ENCODE data around the gene SLC25A51. TPM values are rescaled to one million over a fixed set of nuclear protein-coding genes. Genes with fewer than 3 reads are reported as not detected.

SLC25A51 gene
- polyA plus RNA-seq, 2 of the 4 experiments (the other 2 are of a cell fraction): 17.2 to 24.3 TPM

- CTCF ChIA-PET: interaction anchor here (0.7 to 4.9 kb wide), 5 partner anchors 13 to 161 kb away, joined by 3 to 35 read pairs (median 4); no protein-coding TSS in a partner anchor
- H3K27ac ChIP-seq: peak overlapping the region in 1 of 2 experiments; percentile 75; a peak in 4 of 6 replicates
- DNase-seq (ENCODE audit: low read depth in 1 of 2, low spot score in 1 of 2) (no peak), ATAC-seq (no peak; a peak in 1 of 6 replicates), FAIRE-seq (no peak)
- POLR2A ChIA-PET: no interaction called here
- peak overlapping the region; percentile 44 for H3K4me2 ChIP-seq
- no peak overlapping the region for H3K4me3 ChIP-seq
- TF ChIP-seq EHMT2 (IDR thresholded peaks at IDR 0.05; ENCODE audit: low read depth) (no peak), MAZ (IDR thresholded peaks at IDR 0.05; ENCODE audit: borderline replicate concordance, low read depth, low read length) (no peak), BHLHE40 (IDR thresholded peaks at IDR 0.05; ENCODE audit: low read depth, low read length) (no peak), SMC3 (IDR thresholded peaks at IDR 0.05) (no peak), CHD2 (IDR thresholded peaks at IDR 0.05; ENCODE audit: low read length, partially characterized antibody) (no peak), KDM1A (IDR thresholded peaks at IDR 0.05; ENCODE audit: low read depth) (no peak), CTCF (IDR thresholded peaks at IDR 0.05) (no peak), JUNB (IDR thresholded peaks at IDR 0.05) (no peak), PBX3 (IDR thresholded peaks at IDR 0.05) (no peak), PHF8 (IDR thresholded peaks at IDR 0.05; ENCODE audit: borderline replicate concordance, low read depth) (no peak), ESRRA (IDR thresholded peaks at IDR 0.05; ENCODE audit: borderline replicate concordance, low read length) (no peak), POLR2A (IDR thresholded peaks at IDR 0.05; ENCODE audit: low read length) (no peak), GATA3 (IDR thresholded peaks at IDR 0.05; ENCODE audit: borderline replicate concordance) (no peak), RARB (CRISPR knock-in tag; IDR thresholded peaks at IDR 0.05) (no peak), RFX5 (IDR thresholded peaks at IDR 0.05) (no peak), ZNF302 (CRISPR knock-in tag; IDR thresholded peaks at IDR 0.05) (no peak)
- TF ChIP-seq, protein P1, sequence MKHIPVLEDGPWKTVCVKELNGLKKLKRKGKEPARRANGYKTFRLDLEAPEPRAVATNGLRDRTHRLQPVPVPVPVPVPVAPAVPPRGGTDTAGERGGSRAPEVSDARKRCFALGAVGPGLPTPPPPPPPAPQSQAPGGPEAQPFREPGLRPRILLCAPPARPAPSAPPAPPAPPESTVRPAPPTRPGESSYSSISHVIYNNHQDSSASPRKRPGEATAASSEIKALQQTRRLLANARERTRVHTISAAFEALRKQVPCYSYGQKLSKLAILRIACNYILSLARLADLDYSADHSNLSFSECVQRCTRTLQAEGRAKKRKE (CRISPR knock-in tag; IDR thresholded peaks at IDR 0.05; ENCODE audit: low read depth): no peak
- TF ChIP-seq, protein P2, sequence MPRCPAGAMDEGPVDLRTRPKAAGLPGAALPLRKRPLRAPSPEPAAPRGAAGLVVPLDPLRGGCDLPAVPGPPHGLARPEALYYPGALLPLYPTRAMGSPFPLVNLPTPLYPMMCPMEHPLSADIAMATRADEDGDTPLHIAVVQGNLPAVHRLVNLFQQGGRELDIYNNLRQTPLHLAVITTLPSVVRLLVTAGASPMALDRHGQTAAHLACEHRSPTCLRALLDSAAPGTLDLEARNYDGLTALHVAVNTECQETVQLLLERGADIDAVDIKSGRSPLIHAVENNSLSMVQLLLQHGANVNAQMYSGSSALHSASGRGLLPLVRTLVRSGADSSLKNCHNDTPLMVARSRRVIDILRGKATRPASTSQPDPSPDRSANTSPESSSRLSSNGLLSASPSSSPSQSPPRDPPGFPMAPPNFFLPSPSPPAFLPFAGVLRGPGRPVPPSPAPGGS (IDR thresholded peaks at IDR 0.05): no peak
- TF ChIP-seq, protein P3, sequence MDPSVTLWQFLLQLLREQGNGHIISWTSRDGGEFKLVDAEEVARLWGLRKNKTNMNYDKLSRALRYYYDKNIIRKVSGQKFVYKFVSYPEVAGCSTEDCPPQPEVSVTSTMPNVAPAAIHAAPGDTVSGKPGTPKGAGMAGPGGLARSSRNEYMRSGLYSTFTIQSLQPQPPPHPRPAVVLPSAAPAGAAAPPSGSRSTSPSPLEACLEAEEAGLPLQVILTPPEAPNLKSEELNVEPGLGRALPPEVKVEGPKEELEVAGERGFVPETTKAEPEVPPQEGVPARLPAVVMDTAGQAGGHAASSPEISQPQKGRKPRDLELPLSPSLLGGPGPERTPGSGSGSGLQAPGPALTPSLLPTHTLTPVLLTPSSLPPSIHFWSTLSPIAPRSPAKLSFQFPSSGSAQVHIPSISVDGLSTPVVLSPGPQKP (IDR thresholded peaks at IDR 0.05; ENCODE audit: low read depth, low read length): no peak
- 0 out of 3 replicates have a peak, but pooled peaks cover 7% of the 10 kb centered on the region for H3K9me3 ChIP-seq
- peaks cover 28% of the 10 kb centered on the region for H3K4me1 ChIP-seq
- WGBS (ENCODE audit: missing lambda C conversion rate): 100% methylated on average over 1 of the region's 1 CpG
Observed at GRCh38 chr9:37926737-37927118, 22.8 kb upstream of the SLC25A51 start.

Data from A549 (cell line).